ENCODE results near the gene DOK6.

The DOK6 gene

DNA sequence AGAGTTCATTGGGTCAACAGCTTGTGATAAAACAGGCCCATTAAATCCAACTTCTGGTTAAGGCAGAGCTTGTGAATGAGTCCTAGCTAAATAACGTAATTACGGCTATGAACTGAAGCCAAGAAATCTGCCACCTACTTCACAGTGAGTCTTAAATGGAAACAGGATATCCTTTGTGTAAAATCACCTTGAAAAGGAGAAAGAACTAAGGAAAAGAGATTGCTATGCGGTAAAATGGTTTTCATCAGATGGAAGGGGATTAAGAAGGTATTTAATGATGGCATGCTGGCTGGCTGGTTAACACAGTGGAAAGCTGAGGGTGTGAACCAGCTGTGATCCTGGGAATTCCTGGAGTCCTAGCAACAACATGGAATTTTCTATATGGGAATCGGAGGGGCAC is 156.6 kb downstream of the DOK6 start:
- no peak for DNase-seq

DNA sequence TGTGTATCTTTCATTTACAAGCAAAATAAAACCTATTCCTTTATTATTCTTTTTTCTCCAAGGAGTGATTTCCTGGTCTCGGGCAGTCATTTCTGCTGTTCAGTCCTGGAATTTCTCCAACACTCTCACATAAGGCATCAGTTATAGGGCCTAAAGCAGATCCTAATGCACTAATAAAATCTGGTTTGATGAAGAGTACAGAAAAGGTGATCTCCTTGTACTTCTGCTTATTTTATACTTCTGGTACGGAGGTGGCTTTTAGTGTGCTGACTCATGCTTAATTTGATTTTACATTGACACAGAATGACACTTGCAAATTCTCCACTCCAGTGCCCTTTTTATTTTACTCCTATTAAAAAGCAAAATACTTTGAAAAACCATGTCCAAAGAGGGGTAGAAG is 157.4 kb downstream of the DOK6 start:
- DNase-seq: no peak

DNA sequence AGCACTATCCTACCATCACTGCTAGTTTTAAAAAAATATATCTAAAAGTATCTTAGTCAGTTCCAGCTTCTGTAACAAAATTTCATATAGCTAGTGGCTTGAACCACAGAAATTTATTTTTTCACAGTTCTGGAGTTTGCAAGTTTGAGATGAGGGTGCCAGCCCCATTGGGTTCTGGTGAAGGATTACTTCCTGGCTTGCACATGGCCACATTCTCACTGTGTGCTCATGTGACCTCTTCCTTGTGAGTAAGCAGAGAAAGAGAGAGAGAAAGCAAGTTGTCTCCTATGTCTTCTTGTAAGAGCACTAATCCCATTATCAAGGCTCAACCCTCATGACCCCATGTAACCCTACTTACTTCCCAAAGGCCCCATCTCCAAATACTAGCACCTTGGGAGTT is 158.9 kb downstream of the DOK6 start:
- DNase-seq: no peak

DNA sequence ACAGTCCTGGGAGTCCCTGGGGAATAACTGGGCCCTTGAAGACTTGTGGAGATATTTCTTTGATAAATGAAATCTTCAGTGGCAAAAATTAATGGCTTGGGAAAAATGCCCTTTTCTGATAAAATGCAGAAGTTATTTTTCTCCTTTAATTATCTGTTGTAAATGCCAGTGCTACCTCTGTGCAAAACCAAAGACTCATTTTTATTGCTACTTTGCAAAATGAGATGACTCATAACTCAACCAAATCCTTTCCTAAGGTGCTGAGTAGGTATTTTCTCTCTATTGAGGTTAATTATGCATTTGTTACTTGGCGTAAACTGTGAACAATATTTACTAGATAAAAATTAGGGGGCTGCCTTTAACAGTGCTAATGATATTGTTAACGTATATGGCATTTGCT is 163.9 kb downstream of the DOK6 start:
- DNase-seq: no peak

DNA sequence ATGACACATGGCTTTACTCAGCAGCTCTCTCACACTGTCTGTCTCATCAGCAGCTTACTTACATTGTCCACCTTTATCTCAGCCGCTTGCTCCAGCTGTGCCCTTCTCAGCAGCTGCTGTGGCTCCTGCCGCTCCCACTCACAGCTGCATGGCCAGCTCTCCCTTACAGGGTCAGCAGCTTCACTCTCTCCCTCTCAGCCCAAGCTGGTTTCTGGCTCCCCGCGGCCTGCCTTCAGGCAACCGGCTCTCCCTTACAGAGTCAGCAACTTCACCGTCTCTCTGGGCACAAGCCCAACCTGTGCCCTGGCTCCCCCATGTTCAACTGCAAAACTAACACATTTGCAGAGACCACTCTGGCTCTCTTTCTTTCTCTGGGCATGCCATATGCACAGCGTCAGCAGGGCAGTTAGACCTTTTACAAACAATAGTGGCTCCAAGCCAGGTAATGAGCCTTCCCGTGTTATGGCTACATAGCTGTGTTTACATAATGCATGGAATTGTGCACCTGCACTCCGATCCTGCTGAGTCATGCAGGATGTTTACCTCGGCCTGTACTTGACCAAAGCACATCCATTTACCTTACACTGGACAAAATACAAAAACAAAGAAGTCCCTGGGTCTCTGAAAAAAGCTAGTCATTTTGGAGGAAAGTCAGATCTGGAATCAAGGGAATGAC is 167.3 kb downstream of the DOK6 start:
- DNase-seq: peak; percentile 9

DNA sequence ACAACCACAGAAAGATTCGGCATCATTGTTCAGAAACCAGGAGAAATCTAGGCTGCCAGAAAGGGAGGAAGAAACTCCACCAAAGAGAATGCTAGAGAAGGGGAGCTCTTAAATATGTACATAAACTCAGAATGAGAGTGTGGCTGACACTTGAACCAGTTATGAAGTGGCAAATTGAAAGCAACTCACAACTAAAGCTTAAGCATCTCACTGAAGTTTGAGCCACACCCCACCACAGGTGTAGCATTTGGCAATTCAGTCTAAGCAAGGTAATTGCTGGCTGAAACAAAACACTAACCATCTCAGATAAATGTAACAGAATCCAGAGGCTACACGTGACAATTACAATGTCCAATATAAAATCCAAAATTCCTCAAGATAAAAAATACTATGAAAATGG is 168.4 kb downstream of the DOK6 start:
- no peak for DNase-seq

DNA sequence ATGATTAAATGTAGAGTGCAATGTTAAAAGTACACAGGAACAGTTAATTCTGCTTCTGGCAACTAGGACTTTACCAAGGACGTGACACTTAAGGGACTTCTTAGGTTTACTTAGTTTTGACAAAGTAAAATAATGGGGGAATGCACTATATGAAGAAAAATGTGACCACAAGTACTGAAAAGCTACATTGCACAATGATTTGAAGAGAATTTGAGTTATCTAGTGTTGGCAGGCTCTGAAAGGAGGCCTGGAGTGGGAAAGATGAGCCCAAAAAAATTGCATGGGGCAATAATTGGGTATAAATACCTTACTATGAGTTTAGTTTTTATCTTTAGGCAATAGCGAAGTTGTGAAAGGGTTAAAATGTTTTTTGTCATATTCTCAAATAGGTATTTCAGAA is 173.7 kb downstream of the DOK6 start:
- no peak for DNase-seq

DNA sequence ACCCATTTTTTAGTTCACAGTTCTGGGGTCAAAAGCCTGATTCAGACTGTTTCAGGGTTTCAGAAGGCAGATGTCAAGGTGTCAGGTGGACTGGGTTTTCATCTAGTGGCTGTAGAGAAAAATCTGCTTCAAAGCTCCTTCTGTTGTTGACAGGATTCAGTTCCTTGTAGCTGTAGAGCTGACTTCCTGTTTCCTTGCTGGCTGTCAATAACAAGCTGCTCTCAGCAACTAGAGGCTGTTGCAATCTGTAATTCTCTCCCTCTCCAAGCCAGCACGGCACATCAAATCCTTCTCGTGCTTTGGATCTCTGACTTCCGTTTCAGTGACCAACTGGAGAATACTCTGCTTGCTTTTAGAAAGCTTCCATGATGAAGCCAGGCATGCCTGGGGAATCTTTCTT is 179.4 kb downstream of the DOK6 start:
- DNase-seq: no peak

DNA sequence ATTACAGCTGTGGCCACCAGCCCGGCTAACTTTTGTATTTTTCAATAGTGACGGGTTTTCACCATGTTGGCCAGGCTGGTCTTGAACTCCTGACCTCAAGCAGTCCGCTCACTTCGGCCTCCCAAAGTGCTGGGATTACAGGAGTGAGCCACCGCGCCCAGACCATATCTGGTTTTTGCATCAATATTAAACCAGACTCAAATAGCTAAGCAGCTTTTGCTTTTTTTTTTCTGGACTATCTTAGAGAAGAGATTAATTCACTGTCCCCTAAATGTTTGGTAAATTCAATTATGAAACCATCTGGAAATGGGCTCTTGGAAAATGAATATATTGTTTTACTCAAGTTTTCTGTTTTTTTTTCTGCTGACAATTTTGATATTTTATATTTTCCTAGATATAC is 183.7 kb downstream of the DOK6 start:
- DNase-seq: no peak

DNA sequence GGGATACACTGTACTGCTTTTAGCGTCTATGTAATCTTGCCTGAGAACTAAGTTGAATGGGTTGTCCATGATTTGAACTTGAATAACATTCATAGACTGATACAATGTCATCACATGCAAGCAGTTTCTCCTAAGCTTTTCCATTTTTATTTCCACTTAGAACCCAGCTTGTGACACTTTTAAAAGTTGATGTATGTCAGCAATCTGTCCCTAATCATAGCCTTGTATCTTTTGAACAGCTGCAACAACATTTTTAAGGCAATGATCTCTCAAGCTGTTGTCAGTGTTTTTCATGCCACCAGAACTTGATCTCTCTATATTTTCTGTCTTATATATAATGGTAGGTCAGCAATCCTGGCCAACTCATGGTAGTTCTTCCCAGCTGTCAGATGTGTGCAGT is 185.0 kb downstream of the DOK6 start:
- DNase-seq: no peak

DNA sequence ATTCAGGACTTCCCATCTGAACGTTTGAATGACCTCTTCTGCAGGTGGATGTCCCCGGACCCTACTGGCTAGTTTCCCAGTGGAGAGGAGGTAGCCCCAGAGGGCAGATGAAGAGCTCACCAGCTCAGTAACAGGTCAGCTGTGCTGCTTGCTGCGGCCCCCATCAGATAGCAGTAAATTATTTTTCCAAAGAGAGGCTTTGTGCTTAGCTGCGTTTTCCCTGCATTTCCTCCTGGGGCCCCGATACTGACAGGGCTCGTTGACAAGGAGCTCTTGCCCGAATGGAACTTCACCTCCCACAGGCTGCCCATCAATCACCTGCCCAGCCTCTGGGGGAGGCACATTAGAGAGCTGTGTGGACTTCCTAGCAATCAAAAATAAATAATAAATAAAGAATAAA is 185.8 kb downstream of the DOK6 start:
- no peak for DNase-seq

DNA sequence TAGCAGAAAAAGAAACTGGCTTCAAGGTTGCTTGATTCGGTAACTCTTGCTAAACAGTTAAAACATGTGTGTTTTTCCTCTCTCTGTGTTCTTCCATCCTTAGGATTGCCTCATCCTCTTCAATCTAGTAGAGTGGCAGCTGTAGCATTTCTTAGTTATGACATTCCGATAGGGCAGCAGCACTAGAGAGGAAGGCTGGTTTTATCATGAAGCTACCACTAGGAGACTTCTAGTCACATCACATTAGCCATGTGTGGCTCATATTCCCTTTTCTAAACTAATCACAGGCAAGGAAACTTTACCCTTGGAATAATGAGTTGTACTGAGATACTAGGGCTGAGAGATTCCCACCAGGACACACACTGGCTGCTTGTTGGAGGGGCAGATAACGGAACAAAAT is 187.6 kb downstream of the DOK6 start:
- no peak for DNase-seq

DNA sequence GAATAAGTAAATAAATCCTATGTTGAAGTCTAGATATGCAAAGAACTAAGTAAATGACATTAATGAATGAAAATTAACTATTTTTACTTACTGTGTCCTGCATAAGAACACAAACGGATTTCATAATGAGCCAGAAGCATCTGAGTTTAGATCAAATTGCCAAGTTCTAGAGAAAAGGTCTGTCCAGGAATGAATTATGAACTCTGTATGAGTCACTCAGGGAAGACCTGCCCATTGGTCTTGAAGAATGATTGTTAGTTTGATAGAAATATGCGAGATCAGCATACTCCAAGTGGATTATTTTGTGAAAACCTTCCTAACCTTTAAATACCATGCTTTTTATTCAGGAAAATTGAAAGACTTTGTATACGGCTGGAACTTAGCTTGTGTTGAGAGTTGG is 189.5 kb downstream of the DOK6 start:
- no peak for DNase-seq

DNA sequence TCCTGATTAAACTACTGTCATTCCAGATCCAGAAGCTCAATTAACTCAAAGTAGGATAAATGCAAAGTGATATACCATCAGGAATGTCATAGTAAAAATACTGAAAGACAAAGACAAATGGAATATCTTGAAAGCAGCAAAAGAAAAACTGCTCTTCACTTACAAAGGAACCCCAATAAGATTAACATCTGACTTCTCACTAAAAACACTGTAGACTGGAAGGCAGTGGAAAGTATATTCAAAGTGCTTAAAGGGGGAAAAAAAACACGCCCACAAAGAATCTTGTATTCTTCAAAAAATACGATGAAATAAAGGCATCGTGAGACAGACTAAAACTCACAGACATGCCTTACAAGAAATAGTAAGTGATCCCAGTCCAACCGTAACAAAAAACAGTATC is 195.7 kb downstream of the DOK6 start:
- no peak for DNase-seq

DNA sequence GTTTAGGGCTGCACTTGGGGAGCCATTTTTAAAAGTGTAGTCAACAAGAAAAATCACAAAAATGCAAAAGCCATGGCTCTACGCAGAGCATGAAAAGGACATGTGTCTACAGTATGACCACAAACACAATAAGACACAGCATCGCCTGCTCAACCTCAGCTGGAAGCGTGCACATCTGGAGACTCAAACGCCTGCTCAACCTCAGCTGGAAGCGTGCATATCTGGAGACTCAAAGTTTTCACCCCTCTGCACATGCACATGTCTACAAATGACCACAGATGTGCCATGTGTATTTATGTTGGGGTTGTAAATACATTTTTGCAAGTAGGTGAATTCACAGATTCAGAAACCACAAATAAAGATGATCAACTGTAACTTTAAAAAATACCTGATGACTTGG is 196.9 kb downstream of the DOK6 start:
- no peak for DNase-seq

DNA sequence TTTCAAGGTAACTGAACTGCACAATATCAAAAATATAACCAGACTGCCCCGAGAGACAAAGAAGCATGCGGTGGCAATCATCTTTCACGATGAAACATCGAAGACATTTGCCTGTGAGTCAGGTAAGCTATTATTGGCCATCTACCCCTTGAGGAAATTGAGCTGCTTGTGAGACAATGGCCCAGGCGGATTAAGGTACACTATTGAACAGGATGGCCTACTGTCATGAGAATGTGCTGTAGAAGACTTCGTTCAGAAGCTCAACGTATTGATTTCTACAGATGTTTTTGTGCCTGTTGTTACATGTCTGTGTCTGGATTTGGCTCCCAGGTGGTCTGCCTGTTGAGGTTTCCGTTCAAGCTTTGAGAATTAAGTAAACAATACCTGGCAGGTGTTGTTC is 198.7 kb downstream of the DOK6 start:
- DNase-seq: peak; percentile 100

DNA sequence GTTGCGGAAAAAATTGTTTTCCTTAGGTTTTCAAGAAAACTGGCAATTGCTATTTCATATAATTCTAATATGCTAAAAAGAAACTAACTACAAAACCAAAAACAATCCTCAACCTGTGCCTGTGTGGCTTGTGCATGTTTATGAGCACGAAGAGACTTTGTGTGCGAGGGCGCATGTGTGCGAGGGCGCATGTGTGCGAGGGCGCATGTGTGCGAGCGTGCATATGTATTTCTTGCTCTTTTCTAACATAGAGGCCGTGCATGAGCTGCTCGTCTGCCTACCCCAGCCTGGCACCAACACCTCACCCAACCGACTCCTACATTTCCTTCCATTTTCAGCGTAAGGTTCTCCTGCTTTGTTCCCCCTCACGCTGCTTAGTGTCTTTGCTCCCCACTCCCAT is 211.6 kb downstream of the DOK6 start:
- no peak for DNase-seq

DNA sequence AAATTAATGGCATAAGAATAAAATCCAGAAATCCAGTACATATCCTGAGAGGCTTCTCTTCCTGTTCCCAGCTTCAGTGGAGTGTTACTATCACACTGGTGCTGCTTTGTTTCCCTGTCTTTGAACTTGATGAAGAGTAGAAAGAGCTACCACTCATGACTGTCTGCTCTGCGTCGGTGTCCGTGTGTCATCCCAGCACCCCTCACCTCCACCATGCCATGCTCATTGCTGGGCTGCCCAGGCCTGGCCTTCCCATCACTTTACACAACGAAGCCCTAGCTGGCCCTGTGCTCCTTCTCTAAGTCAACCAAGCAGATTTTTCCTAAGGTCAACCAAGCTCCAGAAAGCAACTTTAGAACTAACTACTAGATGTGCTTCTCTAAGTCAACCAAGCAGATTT is 215.4 kb downstream of the DOK6 start:
- no peak for DNase-seq

DNA sequence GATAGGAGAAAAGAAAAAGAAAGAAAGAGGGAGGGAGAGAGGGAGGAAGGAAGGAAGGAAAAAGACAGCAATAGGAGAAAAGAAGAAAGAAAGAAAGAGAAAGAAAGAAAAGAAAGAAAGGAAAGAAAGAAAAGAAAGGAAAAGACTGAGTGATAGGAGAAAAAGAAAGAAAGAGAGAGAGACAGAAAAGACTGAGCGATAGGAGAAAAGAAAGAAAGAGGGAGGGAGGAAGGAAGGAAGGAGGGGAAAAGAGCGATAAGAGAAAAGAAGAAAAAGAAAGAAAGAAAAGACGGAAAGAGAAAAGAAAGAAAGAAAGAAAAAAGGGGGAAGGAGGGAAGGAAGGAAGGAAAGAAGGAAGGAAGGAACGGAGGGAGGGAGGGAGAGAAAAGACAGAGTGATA is 216.7 kb downstream of the DOK6 start:
- DNase-seq: no peak

DNA sequence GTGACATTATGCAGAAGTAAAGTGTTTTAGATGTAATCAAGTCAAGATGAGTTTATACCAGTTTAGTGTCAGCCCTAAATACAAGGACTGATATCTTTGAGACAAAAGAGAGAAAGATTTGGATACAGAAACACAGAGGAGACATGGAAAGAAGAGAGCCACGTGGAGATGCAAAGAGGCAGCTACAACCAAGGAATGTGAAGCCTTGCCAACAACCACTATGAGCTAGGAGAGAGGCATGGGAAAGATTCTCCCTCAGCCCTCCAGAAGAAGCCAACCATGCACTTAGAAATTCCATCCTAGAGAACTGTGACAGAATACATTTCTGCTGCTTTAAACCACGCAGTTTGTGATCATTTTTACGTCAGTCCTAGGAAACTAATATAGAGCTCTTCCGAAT is 217.2 kb downstream of the DOK6 start:
- DNase-seq: no peak

DNA sequence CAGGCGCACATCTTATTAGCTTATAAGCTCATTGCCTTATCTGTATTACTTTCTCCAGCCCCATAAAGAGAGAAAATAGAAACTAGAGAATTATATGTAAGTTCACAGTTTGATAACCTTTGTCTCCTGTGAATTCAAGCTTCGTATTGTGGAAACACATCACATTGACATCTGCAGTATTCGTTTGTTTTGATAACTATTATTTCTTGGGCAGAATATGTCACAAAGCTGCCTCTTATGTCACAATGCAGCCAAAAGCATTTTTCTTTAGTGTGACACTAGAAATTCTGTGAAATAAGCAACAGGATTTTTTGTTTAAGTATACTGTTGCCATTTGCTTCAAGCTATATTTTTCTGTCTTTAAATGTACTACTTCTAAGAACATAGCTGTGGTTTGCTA is 221.5 kb downstream of the DOK6 start:
- DNase-seq: peak; percentile 35

DNA sequence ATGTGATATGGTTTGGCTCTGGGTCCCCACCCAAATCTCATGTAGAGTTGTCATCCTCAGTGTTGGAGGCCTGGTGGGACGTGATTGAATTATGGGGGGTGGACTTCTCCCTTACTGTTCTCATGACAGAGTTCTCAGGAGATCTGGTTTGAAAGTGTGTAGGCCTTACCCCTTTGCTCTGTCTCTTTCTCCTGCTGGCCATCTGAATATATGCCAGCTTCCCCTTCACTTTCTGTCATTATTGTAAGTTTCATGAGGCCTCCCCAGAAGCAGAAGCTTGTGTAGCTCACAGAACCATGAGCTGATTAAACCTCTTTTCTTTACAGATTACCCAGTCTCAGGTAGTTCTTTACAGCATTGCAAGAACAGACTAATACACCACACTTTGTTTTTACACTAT is 222.3 kb downstream of the DOK6 start:
- no peak for DNase-seq

DNA sequence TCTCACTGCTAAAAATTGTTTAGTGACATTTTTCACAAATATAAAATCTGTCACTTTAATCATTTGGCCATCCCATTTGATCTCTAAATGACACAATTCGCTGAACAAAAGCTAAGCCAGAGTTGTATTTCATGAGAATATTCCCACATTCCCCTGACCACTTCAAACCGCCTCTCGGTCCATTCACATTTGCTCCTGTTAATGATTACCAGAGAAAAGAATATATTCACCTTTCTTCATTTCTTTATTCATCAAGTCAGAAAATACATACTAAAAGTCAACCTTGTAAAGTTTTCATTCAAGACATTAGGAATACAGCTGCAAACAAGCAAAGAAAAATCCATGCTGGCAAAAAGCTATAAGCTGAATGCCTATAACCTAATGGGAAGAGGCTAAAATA is 225.5 kb downstream of the DOK6 start:
- no peak for DNase-seq

DNA sequence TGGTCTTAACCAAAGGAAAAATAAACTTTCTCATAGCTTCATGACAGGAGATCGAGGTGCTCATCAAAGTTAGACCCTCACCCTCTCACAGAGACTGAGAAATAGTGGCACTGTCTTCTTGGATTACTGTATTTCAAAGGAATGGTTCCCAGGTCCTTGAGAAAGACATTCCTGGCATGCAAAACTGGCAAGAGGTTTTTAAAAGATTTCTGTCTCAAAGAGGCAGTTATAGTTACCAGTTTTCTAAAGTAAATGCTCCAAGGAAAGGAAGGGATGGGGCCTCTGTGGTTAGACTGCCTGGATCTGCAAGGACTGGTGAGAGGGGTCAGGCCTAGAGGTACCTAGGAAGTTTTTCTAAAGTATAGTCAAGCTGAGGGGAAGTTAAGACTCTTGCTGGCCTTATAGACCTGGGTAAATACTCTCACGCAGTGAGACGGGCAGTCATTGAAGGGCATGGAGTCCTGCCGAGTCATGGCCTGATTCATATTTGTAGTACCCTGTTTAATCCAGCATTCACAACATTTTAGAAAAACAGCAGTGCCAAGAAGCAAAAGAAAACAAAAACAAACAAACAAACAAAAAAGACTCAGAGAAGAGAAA is 226.1 kb downstream of the DOK6 start:
- DNase-seq: no peak

DNA sequence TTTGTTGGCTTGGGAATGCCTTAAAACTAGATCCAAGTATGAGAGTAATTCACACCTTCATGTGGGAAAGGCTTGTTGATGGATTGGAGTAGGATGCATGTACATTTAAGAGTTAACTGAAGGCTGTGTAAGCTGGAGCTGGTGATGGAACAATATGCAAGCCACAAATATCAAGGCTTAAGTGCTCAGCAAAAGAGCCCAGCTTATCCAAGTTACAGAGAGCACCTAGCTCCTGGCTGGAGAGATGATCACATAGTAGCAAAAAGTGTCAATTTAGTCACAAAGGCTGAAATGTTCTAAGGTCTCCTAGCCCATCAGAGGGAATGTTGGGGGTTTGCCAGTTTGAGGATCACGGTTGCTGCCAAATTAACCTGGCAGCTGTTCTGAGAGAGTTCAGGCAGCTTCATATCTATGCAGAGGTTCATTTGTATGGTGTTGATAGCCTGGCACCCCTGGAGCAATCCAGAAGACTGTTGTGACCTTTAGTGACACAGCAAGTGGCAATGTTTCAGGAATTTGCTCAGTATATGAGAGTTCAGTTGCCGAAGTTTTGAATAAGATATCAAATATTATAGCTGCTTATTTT is 228.2 kb downstream of the DOK6 start:
- no peak for DNase-seq

Measured in NCI-H146 (cell line).